HEK293 (cell line): ENCODE results near the gene MASP1.

Experiments
- CTCF ChIA-PET: fragments of 350-600 bp; formaldehyde crosslinking; extraction: SDS; loops from one replicate; lab custom pipeline; 2021; ENCODE audit warnings: antibody characterized with exemption; lab: Yijun Ruan, JAX
- POLR2A ChIA-PET: fragments of 300-600 bp; formaldehyde crosslinking; extraction: SDS; loops from one replicate; lab custom pipeline; 2020; ENCODE audit warnings: antibody characterized with exemption, inconsistent platforms; lab: Yijun Ruan, JAX
- H3K27ac ChIP-seq: fragments of 200-500 bp; sonication (Bioruptor generic); 2 replicates; pipeline ENCODE4 v1.5.1; 2014; ENCODE audit warnings: low read depth, low read length, control low read depth, inconsistent platforms; ENCODE audit errors: extremely low read depth
- H3K36me3 ChIP-seq, 2 experiments: fragments of 200-500 bp in 1 of 2; sonication (Bioruptor generic) in 1 of 2; 1 replicate in 1 of 2; 2 replicates in 1 of 2; pipeline ENCODE4 v1.5.1; 2014 to 2017; ENCODE audit warnings: inconsistent platforms in 2 of 2, low read length in 2 of 2; ENCODE audit not compliant: control insufficient read depth in 2 of 2, insufficient read depth in 1 of 2
- H3K4me1 ChIP-seq: fragments of 200-500 bp; sonication (Bioruptor generic); 2 replicates; pipeline ENCODE4 v1.5.1; 2014; ENCODE audit warnings: mild to moderate bottlenecking, low read length, inconsistent platforms; ENCODE audit not compliant: control insufficient read depth, insufficient read depth
- H3K4me3 ChIP-seq: 2 replicates; pipeline ENCODE4 v1.5.1; 2011; ENCODE audit warnings: low read depth, mild to moderate bottlenecking, control low read depth, low read length, moderate library complexity
- H3K9me3 ChIP-seq: fragments of 200-500 bp; sonication (Bioruptor generic); 2 replicates; pipeline ENCODE4 v1.5.1; 2014; ENCODE audit warnings: low read depth, low read length, inconsistent platforms; ENCODE audit not compliant: control insufficient read depth, insufficient read depth
- EGR2 ChIP-seq: fragments of 450-650 bp; formaldehyde crosslinking; IDR thresholded peaks from 2 replicates; pipeline ENCODE4 v1.5.1; 2016; ENCODE audit warnings: low read depth, missing biosample characterization, missing genetic modification characterization
- PRDM1 ChIP-seq: fragments of 450-650 bp; formaldehyde crosslinking; IDR thresholded peaks from 2 replicates; pipeline ENCODE4; 2016; ENCODE audit warnings: missing biosample characterization, missing genetic modification characterization
- ZNF10 ChIP-seq: fragments of 450-650 bp; formaldehyde crosslinking; IDR thresholded peaks from 2 replicates; pipeline ENCODE4 v1.5.1; 2017; ENCODE audit warnings: missing biosample characterization, missing genetic modification characterization
- ZNF133 ChIP-seq: fragments of 450-650 bp; formaldehyde crosslinking; IDR thresholded peaks from 2 replicates; pipeline ENCODE4 v1.5.1; 2016; ENCODE audit warnings: missing biosample characterization, missing genetic modification characterization
- ZNF140 ChIP-seq: fragments of 450-650 bp; formaldehyde crosslinking; IDR thresholded peaks from 2 replicates; pipeline ENCODE4 v1.5.1; 2016; ENCODE audit warnings: missing biosample characterization, missing genetic modification characterization
- ZNF24 ChIP-seq: fragments of 450-650 bp; formaldehyde crosslinking; IDR thresholded peaks from 2 replicates; pipeline ENCODE4 v1.5.1; 2016; ENCODE audit warnings: missing biosample characterization, missing genetic modification characterization
- ZNF302 ChIP-seq: fragments of 450-650 bp; formaldehyde crosslinking; IDR thresholded peaks from 2 replicates; pipeline ENCODE4 v1.5.1; 2016; ENCODE audit warnings: missing biosample characterization, missing genetic modification characterization, low read depth
- ZNF449 ChIP-seq: fragments of 450-650 bp; formaldehyde crosslinking; IDR thresholded peaks from 2 replicates; pipeline ENCODE4 v1.5.1; 2017; ENCODE audit warnings: missing biosample characterization, mild to moderate bottlenecking, missing genetic modification characterization, moderate library complexity
- ZNF518A ChIP-seq: fragments of 450-650 bp; formaldehyde crosslinking; conservative IDR thresholded peaks from 2 replicates; pipeline ENCODE4 v1.5.1; 2016; ENCODE audit warnings: low read depth, missing biosample characterization, missing genetic modification characterization
- ZNF621 ChIP-seq: fragments of 450-650 bp; formaldehyde crosslinking; IDR thresholded peaks from 2 replicates; pipeline ENCODE4 v1.5.1; 2017; ENCODE audit warnings: missing biosample characterization, missing genetic modification characterization
- ZNF654 ChIP-seq: fragments of 450-650 bp; formaldehyde crosslinking; IDR thresholded peaks from 2 replicates; pipeline ENCODE4 v1.5.1; 2016; ENCODE audit warnings: low read depth, missing biosample characterization, missing genetic modification characterization
- ZNF792 ChIP-seq: fragments of 450-650 bp; formaldehyde crosslinking; IDR thresholded peaks from 2 replicates; pipeline ENCODE4 v1.5.1; 2016; ENCODE audit warnings: missing biosample characterization, missing genetic modification characterization
- TF ChIP-seq, protein P1 (sequence below): fragments of 450-650 bp; formaldehyde crosslinking; IDR thresholded peaks from 2 replicates; pipeline ENCODE4 v1.5.1; 2017; ENCODE audit warnings: missing biosample characterization, missing genetic modification characterization

The MASP1 gene

DNA sequence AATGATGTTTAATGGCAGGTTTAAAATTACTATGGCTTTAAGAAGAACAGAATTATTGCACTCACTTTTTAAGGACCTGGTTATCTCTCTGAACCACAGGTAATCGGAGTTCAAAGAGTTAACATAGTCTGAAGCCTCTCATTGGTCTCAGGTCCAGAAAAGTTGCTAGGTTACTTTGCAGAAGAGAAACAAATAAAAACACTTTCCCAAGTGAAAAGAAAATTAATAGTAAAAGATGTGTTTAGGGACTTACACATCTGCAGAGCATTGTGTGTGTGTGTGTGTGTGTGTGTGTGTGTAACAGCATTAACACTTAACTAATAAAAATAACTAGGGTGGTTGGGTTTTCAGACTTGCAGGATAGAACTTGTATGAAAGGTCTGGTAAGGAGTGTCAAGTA, 1.0 kb downstream of the MASP1 start:
- ChIA-PET POLR2A (no interaction called here), CTCF (no interaction called here)
- H3K27ac ChIP-seq = no peak overlapping the region
- H3K36me3 ChIP-seq = no peaks in the 10 kb centered on the region
- H3K9me3 ChIP-seq = no peaks in the 10 kb centered on the region
- H3K4me1 ChIP-seq = no peaks in the 10 kb centered on the region
- TF ChIP-seq EGR2 (tag by site-specific recombination) (no peak), PRDM1 (tag by site-specific recombination) (peak; percentile 36)
- H3K4me3 ChIP-seq = no peak overlapping the region

GRCh38 chr3:187288855-187289605, 2.5 kb downstream of the MASP1 start:
- H3K4me1 ChIP-seq = no peaks in the 10 kb centered on the region
- ChIA-PET CTCF (interaction anchor here (1.0 to 1.1 kb wide), 2 partner anchors 30 to 327 kb away, joined by 4 read pairs; no protein-coding TSS in a partner anchor), POLR2A (no interaction called here)
- no peak overlapping the region for H3K4me3 ChIP-seq
- H3K27ac ChIP-seq = no peak overlapping the region
- no peak for TF ChIP-seq ZNF10
- no peak for TF ChIP-seq ZNF302 (tag by site-specific recombination)
- H3K9me3 ChIP-seq = no peaks in the 10 kb centered on the region
- no peaks in the 10 kb centered on the region for H3K36me3 ChIP-seq

DNA sequence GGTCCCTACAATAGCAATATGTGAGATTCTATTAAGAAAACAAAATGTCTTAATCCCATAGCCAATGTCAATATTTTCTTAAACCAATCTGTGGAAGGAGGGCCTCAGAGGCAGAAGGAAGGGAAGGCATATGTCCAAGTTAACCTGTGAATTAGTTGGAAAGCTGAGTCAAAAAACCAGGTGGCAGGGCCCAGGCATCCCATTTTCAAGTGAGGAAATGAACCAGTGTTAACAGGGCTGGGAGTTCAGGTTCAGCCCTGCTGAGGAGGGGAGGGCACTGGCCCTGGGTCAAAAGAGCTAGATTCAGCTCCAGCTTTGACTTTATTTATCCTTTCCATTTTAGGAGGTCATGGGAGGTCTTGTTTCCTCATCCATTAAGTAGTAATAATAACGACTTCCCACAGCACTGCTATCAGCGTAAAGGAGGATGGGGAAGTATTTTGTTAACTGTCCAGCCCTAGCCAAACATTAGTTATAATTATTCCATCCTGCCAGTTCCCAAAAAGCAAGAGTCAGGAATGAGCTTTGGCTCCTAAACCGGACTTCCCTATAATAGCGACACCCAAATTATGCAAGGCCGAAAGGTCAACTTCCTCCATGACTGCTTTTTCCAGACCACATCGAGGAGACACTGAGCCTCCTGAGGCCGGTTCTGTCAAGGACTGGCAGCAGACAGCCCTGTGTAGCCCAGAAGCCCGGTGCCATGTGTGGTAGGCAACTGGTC, 3.2 kb downstream of the MASP1 start:
- Histone ChIP-seq H3K36me3 (no peaks in the 10 kb centered on the region), H3K4me1 (no peaks in the 10 kb centered on the region), H3K9me3 (no peaks in the 10 kb centered on the region), H3K4me3 (no peak overlapping the region), H3K27ac (no peak overlapping the region)
- ChIA-PET CTCF (interaction anchor here (0.5 to 1.1 kb wide), 3 partner anchors 31 to 327 kb away, joined by 3 to 4 read pairs (median 4); no protein-coding TSS in a partner anchor), POLR2A (no interaction called here)
- TF ChIP-seq ZNF24 (tag by site-specific recombination) = no peak
- TF ChIP-seq ZNF133 = no peak
- no peak for TF ChIP-seq ZNF449 (tag by site-specific recombination)
- no peak for TF ChIP-seq ZNF140 (tag by site-specific recombination)
- no peak for TF ChIP-seq ZNF621 (tag by site-specific recombination)
- TF ChIP-seq, protein P1, sequence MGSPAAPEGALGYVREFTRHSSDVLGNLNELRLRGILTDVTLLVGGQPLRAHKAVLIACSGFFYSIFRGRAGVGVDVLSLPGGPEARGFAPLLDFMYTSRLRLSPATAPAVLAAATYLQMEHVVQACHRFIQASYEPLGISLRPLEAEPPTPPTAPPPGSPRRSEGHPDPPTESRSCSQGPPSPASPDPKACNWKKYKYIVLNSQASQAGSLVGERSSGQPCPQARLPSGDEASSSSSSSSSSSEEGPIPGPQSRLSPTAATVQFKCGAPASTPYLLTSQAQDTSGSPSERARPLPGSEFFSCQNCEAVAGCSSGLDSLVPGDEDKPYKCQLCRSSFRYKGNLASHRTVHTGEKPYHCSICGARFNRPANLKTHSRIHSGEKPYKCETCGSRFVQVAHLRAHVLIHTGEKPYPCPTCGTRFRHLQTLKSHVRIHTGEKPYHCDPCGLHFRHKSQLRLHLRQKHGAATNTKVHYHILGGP (tag by site-specific recombination) = no peak
- no peak for TF ChIP-seq ZNF518A (tag by site-specific recombination)
- TF ChIP-seq ZNF792 = no peak
- no peak for TF ChIP-seq ZNF654
